Mesendoderm (in vitro differentiated cells): ENCODE results near the gene TSPAN10. TPM values are rescaled to one million over a fixed set of nuclear protein-coding genes. Genes with fewer than 3 reads are reported as not detected.

ENCODE experiments used
- DNase-seq: peaks from one replicate; pipeline ENCODE4 v3.0.0; 2013
- H2AK5ac ChIP-seq: 2 replicates; pipeline ENCODE4 v1.6.1; 2013; ENCODE audit warnings: low read length, inconsistent platforms
- H2BK120ac ChIP-seq: 2 replicates; pipeline ENCODE4 v1.6.1; 2013; ENCODE audit warnings: low read depth, mild to moderate bottlenecking, low read length, moderate library complexity, mixed read lengths
- H2BK15ac ChIP-seq: replicated peaks from 2 replicates; pipeline ENCODE4 v1.6.1; 2013; ENCODE audit warnings: low read depth, mild to moderate bottlenecking, moderate library complexity
- H2BK5ac ChIP-seq: 2 replicates; pipeline ENCODE4 v1.6.1; 2013; ENCODE audit warnings: low read length, inconsistent platforms
- H3K18ac ChIP-seq: 2 replicates; pipeline ENCODE4 v1.6.1; 2013; ENCODE audit warnings: mild to moderate bottlenecking, low read length, mixed read lengths
- H3K23ac ChIP-seq: one replicate; pipeline ENCODE4 v1.6.1; 2013; ENCODE audit warnings: low read length
- H3K27ac ChIP-seq: 2 replicates; pipeline ENCODE4 v1.5.1; 2013; ENCODE audit warnings: low read depth, mild to moderate bottlenecking, inconsistent platforms, low read length, moderate library complexity
- H3K27me3 ChIP-seq: 2 replicates; pipeline ENCODE4 v1.6.1; 2013; ENCODE audit warnings: low read length, control low read depth, mild to moderate bottlenecking, inconsistent platforms; ENCODE audit not compliant: insufficient read depth, poor library complexity
- H3K36me3 ChIP-seq: 2 replicates; pipeline ENCODE4 v1.6.1; 2013; ENCODE audit warnings: low read length, inconsistent platforms; ENCODE audit not compliant: control insufficient read depth, insufficient read depth
- H3K4ac ChIP-seq: one replicate; pipeline ENCODE4 v1.6.1; 2013; ENCODE audit warnings: low read depth, mild to moderate bottlenecking, low read length, moderate library complexity
- H3K4me1 ChIP-seq: 2 replicates; pipeline ENCODE4 v1.6.1; 2013; ENCODE audit warnings: low read depth, low read length, inconsistent platforms; ENCODE audit not compliant: control insufficient read depth
- H3K4me2 ChIP-seq: 2 replicates; pipeline ENCODE4 v1.6.1; 2013; ENCODE audit warnings: low read length
- H3K4me3 ChIP-seq: 2 replicates; pipeline ENCODE4 v1.5.1; 2013; ENCODE audit warnings: mild to moderate bottlenecking, low read length
- H3K56ac ChIP-seq: one replicate; pipeline ENCODE4 v1.6.1; 2013; ENCODE audit warnings: low read length
- H3K79me1 ChIP-seq: 2 replicates; pipeline ENCODE4 v1.6.1; 2013; ENCODE audit warnings: low read length, inconsistent platforms
- H3K79me2 ChIP-seq: 2 replicates; pipeline ENCODE4 v1.6.1; 2013; ENCODE audit warnings: mild to moderate bottlenecking, low read length; ENCODE audit not compliant: control insufficient read depth, insufficient read depth
- H3K9ac ChIP-seq: 2 replicates; pipeline ENCODE4 v1.6.1; 2013; ENCODE audit warnings: low read length, inconsistent platforms
- H4K5ac ChIP-seq: one replicate; pipeline ENCODE4 v1.6.1; 2013; ENCODE audit warnings: low read length
- H4K8ac ChIP-seq: one replicate; pipeline ENCODE4 v1.6.1; 2013; ENCODE audit warnings: low read depth, mild to moderate bottlenecking, control low read depth, low read length, moderate library complexity
- WGBS: extraction: QIAGEN DNeasy Blood & Tissue Kit; methylation state at CpG from one replicate; pipeline ENCODE4 v1.1.7; 2013; ENCODE audit warnings: low lambda C conversion rate, missing lambda C conversion rate; ENCODE audit not compliant: insufficient coverage; ENCODE audit errors: extremely low coverage; 5-methylcytosine and 5-hydroxymethylcytosine counted together
- polyA plus RNA-seq, 2 experiments: library from polyadenylated mRNA; stranded (reverse); fragments of 200-250 nt; gene quantifications; one replicate each; pipeline ENCODE4 v1.2.3, GENCODE V29; 2013

The TSPAN10 gene
- 0.20 TPM for polyA plus RNA-seq (2013, experiment 1 of 2)
- 0.28 TPM for polyA plus RNA-seq (2013, experiment 2 of 2)

- Histone ChIP-seq H4K8ac (peak within 1 kb of the TSS; percentile 100), H3K56ac (peak within 1 kb of the TSS; percentile 87), H3K79me2 (peaks cover 34% of the 10 kb centered on the region), H3K4ac (peak within 1 kb of the TSS; percentile 95), H3K4me1 (no peaks in the 10 kb centered on the region), H3K79me1 (peaks cover 3% of the 10 kb centered on the region), H2BK15ac (no peak within 1 kb of the TSS), H3K18ac (peak within 1 kb of the TSS; percentile 98), H2BK5ac (peak within 1 kb of the TSS; percentile 50), H2BK120ac (no peak within 1 kb of the TSS), H2AK5ac (no peak within 1 kb of the TSS), H4K5ac (no peak within 1 kb of the TSS), H3K4me2 (peak within 1 kb of the TSS; percentile 93), H3K27ac (peak within 1 kb of the TSS; percentile 79), H3K4me3 (peak within 1 kb of the TSS; percentile 90), H3K9ac (peak within 1 kb of the TSS; percentile 84), H3K36me3 (no peaks in the 10 kb centered on the region), H3K27me3 (no peaks in the 10 kb centered on the region), H3K23ac (no peak within 1 kb of the TSS)
- no CpG with 5 or more reads among the region's 77 CpGs for WGBS
- DNase-seq, result peak; percentile 87
These were observed at the start of gene TSPAN10, which contains the start of gene NPLOC4 for GRCh38 chr17:81636505-81637288. TSS of gene TSPAN10 (plus strand) at chr17:81637196. CDS start at chr17:81642413, 5,217 bp downstream. TSS of gene NPLOC4 (minus strand) at chr17:81637112. CDS start at chr17:81636930, 182 bp downstream.

GRCh38 chr17:81589612-81590011 is 47.4 kb upstream of the TSPAN10 start:
- Histone ChIP-seq H3K4me1 (no peaks in the 10 kb centered on the region), H2AK5ac (no peak overlapping the region), H3K56ac (no peak overlapping the region), H3K18ac (no peak overlapping the region), H3K9ac (no peak overlapping the region), H3K79me1 (no peaks in the 10 kb centered on the region), H3K27ac (no peak overlapping the region), H3K23ac (no peak overlapping the region), H3K4me2 (no peak overlapping the region), H3K4ac (no peak overlapping the region), H3K36me3 (peaks cover 20% of the 10 kb centered on the region), H3K27me3 (no peaks in the 10 kb centered on the region), H4K8ac (no peak overlapping the region), H2BK120ac (no peak overlapping the region), H4K5ac (no peak overlapping the region), H2BK15ac (no peak overlapping the region), H3K79me2 (no peaks in the 10 kb centered on the region), H3K4me3 (no peak overlapping the region), H2BK5ac (no peak overlapping the region)
- no CpG with 5 or more reads among the region's 5 CpGs for WGBS
- no peak for DNase-seq

GRCh38 chr17:81590121-81590520 is 46.9 kb upstream of the TSPAN10 start:
- Histone ChIP-seq H3K4me1 (no peaks in the 10 kb centered on the region), H4K5ac (no peak overlapping the region), H2BK15ac (no peak overlapping the region), H3K18ac (no peak overlapping the region), H3K4me2 (no peak overlapping the region), H3K36me3 (peaks cover 19% of the 10 kb centered on the region), H2BK120ac (no peak overlapping the region), H3K79me2 (no peaks in the 10 kb centered on the region), H3K23ac (no peak overlapping the region), H3K27me3 (no peaks in the 10 kb centered on the region), H3K79me1 (no peaks in the 10 kb centered on the region), H2BK5ac (no peak overlapping the region), H3K4ac (no peak overlapping the region), H2AK5ac (no peak overlapping the region), H3K9ac (no peak overlapping the region), H3K27ac (no peak overlapping the region), H3K4me3 (no peak overlapping the region), H4K8ac (no peak overlapping the region), H3K56ac (no peak overlapping the region)
- WGBS, result no CpG with 5 or more reads among the region's 8 CpGs
- no peak for DNase-seq

- no CpG with 5 or more reads among the region's 14 CpGs for WGBS
- no peak for DNase-seq
These were observed 45.0 kb upstream of the TSPAN10 start for GRCh38 chr17:81591971-81592370.

GRCh38 chr17:81593105-81593871 is 43.7 kb upstream of the TSPAN10 start:
- H3K79me2 ChIP-seq, result no peaks in the 10 kb centered on the region
- peaks cover 17% of the 10 kb centered on the region for H3K36me3 ChIP-seq
- no peak for DNase-seq
- H3K4me1 ChIP-seq, result no peaks in the 10 kb centered on the region
- no peak overlapping the region for H3K18ac ChIP-seq
- H3K4me2 ChIP-seq, result no peak overlapping the region
- H3K9ac ChIP-seq, result no peak overlapping the region
- H3K23ac ChIP-seq, result no peak overlapping the region
- no peak overlapping the region for H3K4me3 ChIP-seq
- no peaks in the 10 kb centered on the region for H3K79me1 ChIP-seq
- no peak overlapping the region for H2BK5ac ChIP-seq
- no CpG with 5 or more reads among the region's 11 CpGs for WGBS
- no peak overlapping the region for H4K5ac ChIP-seq
- no peak overlapping the region for H3K56ac ChIP-seq
- H2AK5ac ChIP-seq, result no peak overlapping the region
- H2BK15ac ChIP-seq, result no peak overlapping the region
- no peak overlapping the region for H2BK120ac ChIP-seq
- H4K8ac ChIP-seq, result no peak overlapping the region
- H3K27ac ChIP-seq, result no peak overlapping the region
- H3K27me3 ChIP-seq, result no peaks in the 10 kb centered on the region
- no peak overlapping the region for H3K4ac ChIP-seq

More at GRCh38 chr17:81591971-81592370, 45.0 kb upstream of the TSPAN10 start:
- Histone ChIP-seq H3K23ac (no peak overlapping the region), H3K36me3 (peaks cover 17% of the 10 kb centered on the region), H2BK5ac (no peak overlapping the region), H3K79me2 (no peaks in the 10 kb centered on the region), H3K79me1 (no peaks in the 10 kb centered on the region), H3K56ac (no peak overlapping the region), H2BK15ac (no peak overlapping the region), H3K4me3 (no peak overlapping the region), H3K27me3 (no peaks in the 10 kb centered on the region), H3K18ac (no peak overlapping the region), H2AK5ac (no peak overlapping the region), H2BK120ac (no peak overlapping the region), H3K27ac (no peak overlapping the region), H3K4ac (no peak overlapping the region), H4K8ac (no peak overlapping the region), H3K9ac (no peak overlapping the region), H4K5ac (no peak overlapping the region), H3K4me1 (no peaks in the 10 kb centered on the region), H3K4me2 (no peak overlapping the region)
